Lower leg skin (tissue), 4 donors: ENCODE results near the gene PDLIM1. TPM values are rescaled to one million over a fixed set of nuclear protein-coding genes. Genes with fewer than 3 reads are reported as not detected.

Source experiments
- DNase-seq, 2 donors: peaks; one replicate each; pipeline ENCODE4 v3.0.0-alpha.2; 2019; ENCODE audit warnings: low spot score in 2 of 2
- H3K4me3 ChIP-seq: fragments of 200-600 bp; sonication (generic); 2 replicates; pipeline ENCODE4 v1.5.1; 2017; ENCODE audit warnings: mild to moderate bottlenecking, low read depth; ENCODE audit not compliant: poor library complexity, severe bottlenecking
- CTCF ChIP-seq, 3 donors: fragments of 450-650 bp; IDR thresholded peaks; one replicate each; pipeline ENCODE4 v1.5.1; 2016; ENCODE audit warnings: antibody characterized with exemption in 3 of 3, mild to moderate bottlenecking in 3 of 3, moderate library complexity in 2 of 3
- POLR2A ChIP-seq, 2 donors: fragments of 450-650 bp; IDR thresholded peaks; one replicate each; pipeline ENCODE4 v1.6.1; 2016 to 2017; ENCODE audit warnings: antibody characterized with exemption in 2 of 2, mild to moderate bottlenecking in 1 of 2, moderate library complexity in 1 of 2
- WGBS, 2 donors: methylation state at CpG; one replicate each; pipeline ENCODE4 v1.1.5; 2018; 5-methylcytosine and 5-hydroxymethylcytosine counted together
- intact Hi-C: fragments of 100-400 bp; cut with DNase I; formaldehyde crosslinking; loops from one replicate; pipeline ENCODE4 v1.15.0; 2023; ENCODE audit warnings: low total_unique reads
- total RNA-seq, 4 donors: library from RNA; depleted of rRNA; stranded (reverse); fragments of >200 nt; gene quantifications; one replicate each; pipeline ENCODE4 v1.1.0, GENCODE V29; 2016

The PDLIM1 gene
- total RNA-seq, 4 donors from 2014 or later = 46.3 to 85.0 (median 61.4) TPM

DNA sequence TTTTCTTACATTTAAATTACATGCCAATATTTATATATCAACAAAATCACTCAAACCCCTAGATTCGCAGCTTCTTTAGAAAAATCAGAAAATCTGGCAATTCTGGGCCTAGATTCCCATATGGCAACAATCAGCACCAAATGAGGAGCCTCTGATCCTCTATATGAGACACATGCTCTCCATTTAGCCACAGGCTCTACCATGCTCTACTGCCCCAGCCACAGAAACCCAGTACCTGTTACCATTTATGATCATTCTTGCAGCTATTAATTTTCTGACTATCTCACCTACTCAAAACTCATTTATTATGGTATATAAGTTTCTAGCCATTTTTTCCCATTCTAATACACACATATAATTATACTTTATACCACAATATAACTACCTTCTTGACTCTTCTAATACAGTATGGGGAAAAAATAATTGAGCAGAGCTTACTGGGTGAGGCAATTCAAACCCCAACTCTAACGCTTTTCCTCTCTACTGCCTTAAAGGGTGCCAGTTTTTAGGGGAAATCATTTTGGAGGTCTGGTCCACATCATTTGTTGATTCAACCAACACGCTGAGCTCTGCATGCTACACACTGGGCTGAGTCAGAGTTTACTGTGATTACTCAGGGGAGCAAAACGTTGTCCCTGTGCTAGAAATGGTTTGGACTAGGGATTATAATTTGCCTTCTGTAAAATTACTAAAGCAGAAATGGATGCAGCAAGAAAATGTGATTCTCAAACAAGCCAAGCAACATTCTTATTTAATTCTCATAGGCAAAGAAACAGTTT is 11.6 kb downstream of the PDLIM1 start:
- no peak for TF ChIP-seq CTCF (IDR thresholded peaks at IDR 0.05)
- no peak for TF ChIP-seq POLR2A (IDR thresholded peaks at IDR 0.05)
- WGBS, 2 donors = 44 to 68% methylated on average over 4 of the region's 4 CpGs

DNA sequence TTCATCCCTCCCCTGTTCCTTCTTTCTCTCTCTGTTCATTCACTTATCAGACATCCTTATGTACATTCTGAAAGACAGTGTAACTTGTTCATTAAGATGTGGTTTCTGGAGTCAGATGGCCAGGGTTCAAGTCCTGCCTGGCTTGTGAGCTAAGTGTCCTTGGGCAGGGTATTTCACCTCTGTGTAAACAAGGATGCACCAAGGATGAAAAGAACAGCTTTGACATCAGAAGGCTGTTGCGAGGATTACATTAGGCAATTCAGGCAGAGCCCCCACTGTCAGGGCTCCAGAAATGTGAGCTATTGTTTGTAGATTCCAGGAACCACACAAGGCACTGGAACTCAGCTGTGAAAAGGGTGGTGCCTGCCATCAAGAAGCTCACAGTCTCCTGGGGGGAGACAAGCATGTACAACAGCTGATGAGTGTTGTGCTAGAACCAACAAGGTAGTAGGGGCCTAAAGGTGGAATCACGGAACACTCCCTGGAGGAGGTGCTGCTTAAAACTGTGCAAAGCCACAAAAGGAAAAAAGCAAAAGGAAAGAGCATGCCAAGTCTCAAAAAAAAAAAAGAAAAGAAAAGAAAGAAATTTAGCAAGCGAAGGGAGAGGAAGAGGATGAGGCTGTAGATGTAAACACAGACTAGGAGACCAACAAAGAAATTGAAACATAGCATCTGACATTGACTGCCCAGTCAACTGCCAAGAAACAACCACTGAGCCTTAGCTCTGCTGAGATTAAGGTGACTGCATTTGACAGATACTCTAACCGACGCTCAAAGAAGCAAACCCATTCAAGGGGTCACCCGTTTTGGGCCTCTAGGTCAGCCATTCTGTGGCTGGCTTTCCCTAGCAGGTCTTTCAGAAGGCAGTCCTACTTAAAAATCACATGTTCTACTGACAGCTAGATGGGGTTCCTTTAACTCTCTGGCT is 12.5 kb downstream of the PDLIM1 start:
- H3K4me3 ChIP-seq = no peak overlapping the region
- TF ChIP-seq POLR2A (IDR thresholded peaks at IDR 0.05) = no peak
- TF ChIP-seq CTCF (IDR thresholded peaks at IDR 0.05) = no peak
- WGBS, 2 donors = 83 to 84% methylated on average over 6 of the region's 6 CpGs
- intact Hi-C loops = no loop called here
- peak in 1 of 2 donors; percentile 75 for DNase-seq

More for the DNA sequence above, 11.6 kb downstream of the PDLIM1 start:
- peak in 1 of 2 donors; percentile 21 for DNase-seq
- intact Hi-C loops = no loop called here
- H3K4me3 ChIP-seq = no peak overlapping the region

DNA sequence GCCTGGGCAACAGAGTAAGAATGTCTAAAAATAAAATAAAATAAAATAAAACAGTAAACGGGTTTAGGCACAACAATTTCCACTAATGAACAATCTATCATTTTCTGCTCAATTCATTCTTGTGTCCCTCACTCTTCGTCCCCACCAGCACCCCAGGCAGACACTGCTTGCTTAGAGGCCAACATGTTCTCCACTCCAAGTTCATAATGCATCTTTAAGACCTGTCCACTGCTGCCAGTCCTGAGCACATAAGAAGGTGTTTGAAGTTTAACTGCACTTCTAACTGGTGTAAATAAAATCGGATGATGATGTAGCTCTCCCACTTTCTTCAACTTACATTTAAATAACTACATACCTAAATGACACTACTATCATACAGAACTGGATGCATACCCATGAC is 13.2 kb downstream of the PDLIM1 start:
- 55 to 62% methylated on average over 3 of the region's 3 CpGs for WGBS, 2 donors
- intact Hi-C loops = no loop called here
- DNase-seq = no peak
- TF ChIP-seq POLR2A (IDR thresholded peaks at IDR 0.05) (no peak), CTCF (IDR thresholded peaks at IDR 0.05) (no peak)
- no peak overlapping the region for H3K4me3 ChIP-seq

- no peak for TF ChIP-seq POLR2A (IDR thresholded peaks at IDR 0.05)
- no peak for TF ChIP-seq CTCF (IDR thresholded peaks at IDR 0.05)
- no peak overlapping the region for H3K4me3 ChIP-seq
- 48 to 67% methylated on average over 1 of the region's 1 CpG for WGBS, 2 donors
- intact Hi-C loops = no loop called here
- no peak for DNase-seq
These were observed 13.6 kb downstream of the PDLIM1 start for GRCh38 chr10:95277201-95277570.

DNA sequence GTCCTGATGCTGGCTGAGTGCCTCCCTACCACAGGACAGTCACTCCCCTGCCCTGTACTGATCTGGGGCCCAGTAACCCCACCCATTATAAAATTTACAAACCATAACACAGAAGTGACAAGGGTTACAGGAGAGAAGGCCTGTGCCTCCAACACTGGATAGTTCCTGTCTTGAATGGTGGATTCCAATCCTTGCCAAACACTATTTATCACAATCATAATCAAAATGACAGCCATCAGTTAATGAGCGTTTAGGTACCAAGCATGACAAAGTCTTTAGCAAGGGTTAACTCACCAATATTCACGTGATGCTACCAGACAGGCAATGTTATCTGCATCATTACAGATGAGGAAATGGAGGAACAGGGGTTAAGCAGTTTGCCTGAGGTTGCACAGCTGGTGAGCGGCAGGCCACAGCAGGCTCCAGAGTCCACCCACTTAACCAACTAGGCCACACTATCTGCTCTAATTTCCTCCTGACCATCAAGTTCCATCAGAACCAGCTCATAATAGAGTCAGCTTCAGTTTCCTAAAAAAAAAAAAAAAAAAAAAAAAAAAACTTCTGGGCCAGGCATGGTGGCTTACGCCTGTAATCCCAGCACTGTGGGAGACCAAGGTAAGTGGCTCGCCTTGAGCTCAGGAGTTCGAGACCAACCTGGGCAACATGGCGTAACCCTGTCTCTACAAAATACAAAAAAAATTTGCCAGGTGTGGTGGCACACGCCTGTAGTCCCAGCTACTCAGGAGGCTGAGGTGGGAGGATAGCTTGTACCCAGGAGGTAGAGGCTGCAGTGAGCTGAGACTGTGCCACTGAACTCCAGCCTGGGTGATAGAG is 14.2 kb downstream of the PDLIM1 start:
- DNase-seq = no peak
- H3K4me3 ChIP-seq = no peak overlapping the region
- intact Hi-C loops = no loop called here
- TF ChIP-seq CTCF (IDR thresholded peaks at IDR 0.05) (no peak), POLR2A (IDR thresholded peaks at IDR 0.05) (no peak)
- WGBS, 2 donors = 73% methylated on average over 8 of the region's 8 CpGs
